GM18951 (cell line): ENCODE data around the gene BIVM.

Experiments used
- POLR2A ChIP-seq: IDR thresholded peaks from 4 replicates; pipeline ENCODE4 v1.6.1; 2011; ENCODE audit warnings: mild to moderate bottlenecking; ENCODE audit not compliant: insufficient read length, insufficient read depth; ENCODE audit errors: extremely low read depth
- in situ Hi-C: fragments of 300-500 bp; cut with MboI; formaldehyde crosslinking; loops from one replicate; pipeline ENCODE4 v1.12.0; 2022; ENCODE audit warnings: low sequenced_read_pairs, mixed read lengths, inconsistent platforms; ENCODE audit not compliant: unreplicated experiment

The BIVM gene

GRCh38 chr13:102798581-102799425 lies at the start of gene BIVM, which contains the start of gene POGLUT2:
TSS of gene BIVM (plus strand) at chr13:102799119. CDS start at chr13:102807268, 8,149 bp downstream.
TSS of gene POGLUT2 (minus strand) at chr13:102798976. CDS start at chr13:102798670, 306 bp downstream.
- in situ Hi-C loops, result no loop called here
- peak; percentile 62 for TF ChIP-seq POLR2A

- in situ Hi-C loops, result no loop called here
- no peak for TF ChIP-seq POLR2A
Observed at GRCh38 chr13:102751886-102752285, 47.0 kb upstream of the BIVM start.

- in situ Hi-C loops, result no loop called here
- TF ChIP-seq POLR2A, result no peak
Observed at GRCh38 chr13:102757006-102757405, 41.9 kb upstream of the BIVM start.

- no peak for TF ChIP-seq POLR2A
- in situ Hi-C loops, result no loop called here
Observed at GRCh38 chr13:102758842-102759241, 40.1 kb upstream of the BIVM start.

GRCh38 chr13:102761071-102761470 lies 37.8 kb upstream of the BIVM start:
- TF ChIP-seq POLR2A, result no peak
- in situ Hi-C loops, result no loop called here

GRCh38 chr13:102763741-102764140 lies 35.2 kb upstream of the BIVM start:
- in situ Hi-C loops, result no loop called here
- no peak for TF ChIP-seq POLR2A

GRCh38 chr13:102768909-102769308 lies 30.0 kb upstream of the BIVM start:
- in situ Hi-C loops, result no loop called here

GRCh38 chr13:102769679-102770078 lies 29.2 kb upstream of the BIVM start:
- in situ Hi-C loops, result no loop called here
- TF ChIP-seq POLR2A, result no peak

More at GRCh38 chr13:102768909-102769308, 30.0 kb upstream of the BIVM start:
- TF ChIP-seq POLR2A, result no peak

- in situ Hi-C loops, result no loop called here
- no peak for TF ChIP-seq POLR2A
Observed at GRCh38 chr13:102770435-102770834, 28.5 kb upstream of the BIVM start.

GRCh38 chr13:102771298-102772041 lies 27.4 kb upstream of the BIVM start:
- in situ Hi-C loops, result no loop called here
- TF ChIP-seq POLR2A, result no peak

GRCh38 chr13:102772042-102772425 lies 26.9 kb upstream of the BIVM start:
- TF ChIP-seq POLR2A, result no peak
- in situ Hi-C loops, result no loop called here

GRCh38 chr13:102773441-102774213 lies 25.3 kb upstream of the BIVM start, which contains the start of gene TEX30:
TSS of gene TEX30 (minus strand) at chr13:102773786. CDS start at chr13:102770026, 3,760 bp downstream.
- in situ Hi-C loops, result no loop called here
- TF ChIP-seq POLR2A, result peak; percentile 99

- in situ Hi-C loops, result no loop called here
- TF ChIP-seq POLR2A, result no peak
Observed at GRCh38 chr13:102774214-102774568, 24.7 kb upstream of the BIVM start.
